ENCODE measurements around the gene TFF1.

- TF ChIP-seq EZH2phosphoT487 (IDR thresholded peaks at IDR 0.05; ENCODE audit: borderline replicate concordance) = no peak
- TF ChIP-seq, protein P1, sequence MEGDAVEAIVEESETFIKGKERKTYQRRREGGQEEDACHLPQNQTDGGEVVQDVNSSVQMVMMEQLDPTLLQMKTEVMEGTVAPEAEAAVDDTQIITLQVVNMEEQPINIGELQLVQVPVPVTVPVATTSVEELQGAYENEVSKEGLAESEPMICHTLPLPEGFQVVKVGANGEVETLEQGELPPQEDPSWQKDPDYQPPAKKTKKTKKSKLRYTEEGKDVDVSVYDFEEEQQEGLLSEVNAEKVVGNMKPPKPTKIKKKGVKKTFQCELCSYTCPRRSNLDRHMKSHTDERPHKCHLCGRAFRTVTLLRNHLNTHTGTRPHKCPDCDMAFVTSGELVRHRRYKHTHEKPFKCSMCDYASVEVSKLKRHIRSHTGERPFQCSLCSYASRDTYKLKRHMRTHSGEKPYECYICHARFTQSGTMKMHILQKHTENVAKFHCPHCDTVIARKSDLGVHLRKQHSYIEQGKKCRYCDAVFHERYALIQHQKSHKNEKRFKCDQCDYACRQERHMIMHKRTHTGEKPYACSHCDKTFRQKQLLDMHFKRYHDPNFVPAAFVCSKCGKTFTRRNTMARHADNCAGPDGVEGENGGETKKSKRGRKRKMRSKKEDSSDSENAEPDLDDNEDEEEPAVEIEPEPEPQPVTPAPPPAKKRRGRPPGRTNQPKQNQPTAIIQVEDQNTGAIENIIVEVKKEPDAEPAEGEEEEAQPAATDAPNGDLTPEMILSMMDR (conservative IDR thresholded peaks at IDR 0.05; ENCODE audit: low read length) = no peak
Observed at GRCh38 chr21:42347601-42348327, 18.6 kb downstream of the TFF1 start.

Data from Loucy (cell line).